Caco-2 (cell line): ENCODE data around the gene NFASC. TPM values are rescaled to one million over a fixed set of nuclear protein-coding genes. Genes with fewer than 3 reads are reported as not detected.

Experiments used
- BruUV-seq: library from RNA; stranded (reverse); fragments of 400-500 nt; replicated peaks from 2 replicates; lab custom pipeline; 2021; lab: Mats Ljungman, UMichigan
- CTCF ChIA-PET: fragments of 300-600 bp; sonication (Branson Sonifier 250); formaldehyde crosslinking; loops from one replicate; lab custom pipeline; 2022; ENCODE audit warnings: antibody characterized with exemption; lab: Charles Lee
- POLR2A ChIA-PET: fragments of 300-600 bp; sonication (Branson Sonifier 250); formaldehyde crosslinking; loops from one replicate; lab custom pipeline; 2022; ENCODE audit warnings: antibody characterized with exemption; lab: Charles Lee
- DNase-seq, 2 experiments: peaks; one replicate each; pipeline versions ENCODE4 v3.0.0 to v3.0.0-alpha.2; 2020 to 2022
- H3K27me3 ChIP-seq: replicated peaks from 2 replicates; pipeline ENCODE4 v1.6.0; 2011; ENCODE audit warnings: low read length; ENCODE audit not compliant: control insufficient read depth, insufficient read depth
- H3K36me3 ChIP-seq: 2 replicates; pipeline ENCODE4 v1.5.1; 2011; ENCODE audit warnings: low read length; ENCODE audit not compliant: control insufficient read depth, insufficient read depth
- H3K4me1 ChIP-seq: fragments of 250-450 bp; sonication (Bioruptor Pico); 2 replicates; pipeline ENCODE4 v1.5.1; 2020; ENCODE audit warnings: mild to moderate bottlenecking
- H3K4me3 ChIP-seq: 2 replicates; pipeline ENCODE4 v1.5.1; 2011; ENCODE audit warnings: low read depth, mild to moderate bottlenecking, control low read depth, low read length
- H3K9me3 ChIP-seq: fragments of 250-450 bp; sonication (Bioruptor Pico); 2 replicates; pipeline ENCODE4 v1.5.1; 2020; ENCODE audit warnings: mild to moderate bottlenecking, moderate library complexity
- H3K27ac Mint-ChIP-seq: one replicate; pipeline ENCODE4 v1.8.0; 2022; ENCODE audit warnings: mixed read lengths; ENCODE audit not compliant: unreplicated experiment
- H3K27me3 Mint-ChIP-seq: one replicate; pipeline ENCODE4 v1.8.0; 2022; ENCODE audit warnings: mixed read lengths; ENCODE audit not compliant: insufficient read depth, unreplicated experiment
- H3K36me3 Mint-ChIP-seq: one replicate; pipeline ENCODE4 v1.8.0; 2022; ENCODE audit warnings: mild to moderate bottlenecking, mixed read lengths; ENCODE audit not compliant: insufficient read depth, unreplicated experiment
- H3K4me1 Mint-ChIP-seq: one replicate; pipeline ENCODE4 v1.8.0; 2022; ENCODE audit warnings: low read depth, mixed read lengths; ENCODE audit not compliant: unreplicated experiment
- H3K4me3 Mint-ChIP-seq: one replicate; pipeline ENCODE4 v1.8.0; 2022; ENCODE audit warnings: mild to moderate bottlenecking, moderate library complexity, mixed read lengths; ENCODE audit not compliant: unreplicated experiment
- H3K9me3 Mint-ChIP-seq: one replicate; pipeline ENCODE4 v1.8.0; 2022; ENCODE audit warnings: mixed read lengths; ENCODE audit not compliant: unreplicated experiment
- intact Hi-C: fragments of 100-400 bp; cut with micrococcal nuclease; formaldehyde crosslinking; loops from one replicate; pipeline ENCODE4 v1.10.0; 2022; ENCODE audit not compliant: unreplicated experiment
- total RNA-seq: library from RNA; stranded (reverse); gene quantifications from 2 replicates; pipeline ENCODE4 v1.2.3, GENCODE V29; 2022
- TF ChIP-seq, protein P1 (sequence below), 2 experiments: fragments of 200-600 bp in 1 of 2; IDR thresholded peaks; 1 replicate in 1 of 2; 2 replicates in 1 of 2; pipeline versions ENCODE4 v1.5.1 to v1.8.0; 2011 to 2022; ENCODE audit warnings: antibody characterized with exemption in 1 of 2, control low read depth in 1 of 2, inconsistent platforms in 1 of 2, low read depth in 1 of 2, low read length in 1 of 2, mild to moderate bottlenecking in 1 of 2, moderate library complexity in 1 of 2; ENCODE audit not compliant: insufficient read depth in 1 of 2, severe bottlenecking in 1 of 2, unreplicated experiment in 1 of 2

Gene NFASC
- total RNA-seq, 1 experiment from 2014 or later, result 1.3 TPM

GRCh38 chr1:204873176-204873575 lies 2.5 kb downstream of the NFASC start:
- Mint-ChIP-seq H3K36me3 (no peaks in the 10 kb centered on the region), H3K4me1 (no peaks in the 10 kb centered on the region), H3K27me3 (no peaks in the 10 kb centered on the region), H3K4me3 (no peak overlapping the region), H3K27ac (no peak overlapping the region), H3K9me3 (no peaks in the 10 kb centered on the region)
- BruUV-seq, result no TSS peak
- intact Hi-C loops, result no loop called here
- CTCF ChIA-PET, result no interaction called here
- no peaks in the 10 kb centered on the region for H3K4me1 ChIP-seq
- H3K4me3 ChIP-seq, result no peak overlapping the region
- no peak for DNase-seq
- H3K27me3 ChIP-seq, result no peaks in the 10 kb centered on the region
- TF ChIP-seq, protein P1, sequence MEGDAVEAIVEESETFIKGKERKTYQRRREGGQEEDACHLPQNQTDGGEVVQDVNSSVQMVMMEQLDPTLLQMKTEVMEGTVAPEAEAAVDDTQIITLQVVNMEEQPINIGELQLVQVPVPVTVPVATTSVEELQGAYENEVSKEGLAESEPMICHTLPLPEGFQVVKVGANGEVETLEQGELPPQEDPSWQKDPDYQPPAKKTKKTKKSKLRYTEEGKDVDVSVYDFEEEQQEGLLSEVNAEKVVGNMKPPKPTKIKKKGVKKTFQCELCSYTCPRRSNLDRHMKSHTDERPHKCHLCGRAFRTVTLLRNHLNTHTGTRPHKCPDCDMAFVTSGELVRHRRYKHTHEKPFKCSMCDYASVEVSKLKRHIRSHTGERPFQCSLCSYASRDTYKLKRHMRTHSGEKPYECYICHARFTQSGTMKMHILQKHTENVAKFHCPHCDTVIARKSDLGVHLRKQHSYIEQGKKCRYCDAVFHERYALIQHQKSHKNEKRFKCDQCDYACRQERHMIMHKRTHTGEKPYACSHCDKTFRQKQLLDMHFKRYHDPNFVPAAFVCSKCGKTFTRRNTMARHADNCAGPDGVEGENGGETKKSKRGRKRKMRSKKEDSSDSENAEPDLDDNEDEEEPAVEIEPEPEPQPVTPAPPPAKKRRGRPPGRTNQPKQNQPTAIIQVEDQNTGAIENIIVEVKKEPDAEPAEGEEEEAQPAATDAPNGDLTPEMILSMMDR (IDR thresholded peaks at IDR 0.05; ENCODE audit: insufficient read depth in 1 of 2, low read depth in 1 of 2, low read length in 1 of 2, severe bottlenecking in 1 of 2, unreplicated experiment in 1 of 2), result no peak
- POLR2A ChIA-PET, result no interaction called here
- no peaks in the 10 kb centered on the region for H3K9me3 ChIP-seq
- H3K36me3 ChIP-seq, result no peaks in the 10 kb centered on the region

- no peak for DNase-seq
- POLR2A ChIA-PET, result no interaction called here
- no peaks in the 10 kb centered on the region for H3K27me3 ChIP-seq
Measured at GRCh38 chr1:204873714-204874113, 3.1 kb downstream of the NFASC start.

GRCh38 chr1:204874274-204874673 lies 3.6 kb downstream of the NFASC start:
- Mint-ChIP-seq H3K36me3 (no peaks in the 10 kb centered on the region), H3K4me3 (no peak overlapping the region), H3K9me3 (no peaks in the 10 kb centered on the region), H3K27me3 (no peaks in the 10 kb centered on the region), H3K4me1 (no peaks in the 10 kb centered on the region), H3K27ac (no peak overlapping the region)
- H3K4me1 ChIP-seq, result no peaks in the 10 kb centered on the region
- no peaks in the 10 kb centered on the region for H3K27me3 ChIP-seq
- TF ChIP-seq, protein P1 (IDR thresholded peaks at IDR 0.05; ENCODE audit: insufficient read depth in 1 of 2, low read depth in 1 of 2, low read length in 1 of 2, severe bottlenecking in 1 of 2, unreplicated experiment in 1 of 2), result no peak
- no peaks in the 10 kb centered on the region for H3K36me3 ChIP-seq
- no peaks in the 10 kb centered on the region for H3K9me3 ChIP-seq
- H3K4me3 ChIP-seq, result no peak overlapping the region
- POLR2A ChIA-PET, result no interaction called here
- intact Hi-C loops, result no loop called here
- no TSS peak for BruUV-seq
- DNase-seq, result no peak
- CTCF ChIA-PET, result no interaction called here

More at GRCh38 chr1:204873714-204874113, 3.1 kb downstream of the NFASC start:
- intact Hi-C loops, result no loop called here
- no peaks in the 10 kb centered on the region for H3K4me1 Mint-ChIP-seq
- no peaks in the 10 kb centered on the region for H3K9me3 ChIP-seq
- H3K27ac Mint-ChIP-seq, result no peak overlapping the region
- no peaks in the 10 kb centered on the region for H3K36me3 Mint-ChIP-seq
- CTCF ChIA-PET, result no interaction called here
- BruUV-seq, result no TSS peak
- TF ChIP-seq, protein P1 (IDR thresholded peaks at IDR 0.05; ENCODE audit: insufficient read depth in 1 of 2, low read depth in 1 of 2, low read length in 1 of 2, severe bottlenecking in 1 of 2, unreplicated experiment in 1 of 2), result no peak
- no peaks in the 10 kb centered on the region for H3K4me1 ChIP-seq
- no peaks in the 10 kb centered on the region for H3K9me3 Mint-ChIP-seq
- H3K4me3 ChIP-seq, result no peak overlapping the region
- no peaks in the 10 kb centered on the region for H3K27me3 Mint-ChIP-seq
- no peaks in the 10 kb centered on the region for H3K36me3 ChIP-seq
- H3K4me3 Mint-ChIP-seq, result no peak overlapping the region
